Keratinocyte (primary cell): ENCODE measurements around the gene PDZD2. TPM values are rescaled to one million over a fixed set of nuclear protein-coding genes. Genes with fewer than 3 reads are reported as not detected.

Source experiments
- DNase-seq: peaks from one replicate; pipeline ENCODE4 v3.0.0-alpha.2; 2011; ENCODE audit warnings: low read depth, missing footprints, low spot score
- FAIRE-seq: peaks from 2 replicates; lab custom pipeline; 2011; peaks lifted over from hg19 to GRCh38; lab: Jason Lieb, UNC
- H2AFZ ChIP-seq: 2 replicates; pipeline ENCODE4 v1.6.0; 2012; ENCODE audit warnings: low read length, control low read depth, inconsistent platforms; ENCODE audit not compliant: control insufficient read depth
- H3K27ac ChIP-seq: 2 replicates; pipeline ENCODE4 v1.5.1; 2011; ENCODE audit warnings: low read length; ENCODE audit not compliant: control insufficient read depth, insufficient read depth
- H3K27me3 ChIP-seq: 3 replicates; pipeline ENCODE4 v1.6.0; 2011; ENCODE audit warnings: low read length; ENCODE audit not compliant: control insufficient read depth, insufficient read depth; ENCODE audit errors: extremely low read depth
- H3K36me3 ChIP-seq, 2 experiments: 2 replicates in 1 of 2; 3 replicates in 1 of 2; pipeline ENCODE4 v1.5.1; 2011; ENCODE audit warnings: low read length in 2 of 2, mild to moderate bottlenecking in 1 of 2; ENCODE audit not compliant: control insufficient read depth in 2 of 2, insufficient read depth in 2 of 2; ENCODE audit errors: extremely low read depth in 1 of 2
- H3K4me1 ChIP-seq: 3 replicates; pipeline ENCODE4 v1.5.1; 2011; ENCODE audit warnings: low read length; ENCODE audit not compliant: control insufficient read depth, insufficient read depth; ENCODE audit errors: extremely low read depth
- H3K4me2 ChIP-seq: 3 replicates; pipeline ENCODE4 v1.6.0; 2011; ENCODE audit warnings: low read depth, low read length; ENCODE audit not compliant: control insufficient read depth, insufficient read depth; ENCODE audit errors: extremely low read depth
- H3K4me3 ChIP-seq, 3 experiments: fragments of 200-600 bp in 1 of 3; sonication (generic) in 1 of 3; 2 replicates in 2 of 3; 3 replicates in 1 of 3; pipeline ENCODE4 v1.5.1; 2011 to 2016; ENCODE audit warnings: low read length in 3 of 3, mild to moderate bottlenecking in 3 of 3, control low read depth in 2 of 3, inconsistent platforms in 1 of 3, low read depth in 1 of 3, mixed read lengths in 1 of 3, mixed run types in 1 of 3, moderate library complexity in 1 of 3; ENCODE audit not compliant: control insufficient read depth in 2 of 3, insufficient read depth in 2 of 3; ENCODE audit errors: extremely low read depth in 1 of 3
- H3K79me2 ChIP-seq: 2 replicates; pipeline ENCODE4 v1.6.0; 2012; ENCODE audit warnings: low read length; ENCODE audit not compliant: control insufficient read depth, insufficient read depth
- H3K9ac ChIP-seq: 3 replicates; pipeline ENCODE4 v1.6.0; 2011; ENCODE audit warnings: low read length; ENCODE audit not compliant: control insufficient read depth, insufficient read depth; ENCODE audit errors: extremely low read depth
- H3K9me1 ChIP-seq: 3 replicates; pipeline ENCODE4 v1.6.0; 2011; ENCODE audit warnings: low read length; ENCODE audit not compliant: control insufficient read depth, insufficient read depth; ENCODE audit errors: extremely low read depth
- H3K9me3 ChIP-seq: 2 replicates; pipeline ENCODE4 v1.5.1; 2012; ENCODE audit warnings: low read depth, low read length; ENCODE audit not compliant: control insufficient read depth
- H4K20me1 ChIP-seq: 3 replicates; pipeline ENCODE4 v1.6.0; 2011; ENCODE audit warnings: low read length; ENCODE audit not compliant: control insufficient read depth, insufficient read depth; ENCODE audit errors: extremely low read depth
- CTCF ChIP-seq, 3 experiments: IDR thresholded peaks in 1 of 3; conservative IDR thresholded peaks in 1 of 3; optimal IDR thresholded peaks in 1 of 3; 2 replicates in 2 of 3; 3 replicates in 1 of 3; pipeline versions ENCODE3 to v1.5.1; 2011; ENCODE audit warnings: low read length in 3 of 3, mild to moderate bottlenecking in 3 of 3, moderate library complexity in 2 of 3, control low read depth in 1 of 3, inconsistent platforms in 1 of 3; ENCODE audit not compliant: insufficient read depth in 2 of 3; ENCODE audit errors: extremely low read depth in 1 of 3
- EZH2 ChIP-seq: IDR thresholded peaks from one replicate; pipeline ENCODE4 v1.6.1; 2012; ENCODE audit warnings: inconsistent platforms, mild to moderate bottlenecking, low read length, moderate library complexity
- dilution Hi-C: fragments of 300-500 bp; cut with MboI; formaldehyde crosslinking; loops from one replicate; pipeline ENCODE4 v1.7.0; 2020; ENCODE audit warnings: low sequenced_read_pairs; ENCODE audit not compliant: extremely low pct_ligation_motif_present
- polyA plus RNA-seq, 5 experiments: library from polyadenylated mRNA; depleted of rRNA in 3 of 5; stranded (reverse) in 3 of 5; stranded (forward) in 1 of 5; unstranded in 1 of 5; fragments of >200 nt; gene quantifications; 1 replicate in 1 of 5; 2 replicates in 3 of 5; 3 replicates in 1 of 5; pipeline versions ENCODE4 v1.2.1 to v1.2.3, GENCODE V29; 2011 to 2012; ENCODE audit warnings: missing spikeins in 2 of 5, low read depth in 1 of 5, low replicate concordance in 1 of 5

The PDZD2 gene
- polyA plus RNA-seq, 1 donor (not counting 4 experiments of a cell fraction or from before 2014, with no cell fraction given), result 7.3 TPM

GRCh38 chr5:32027093-32027716, 388.3 kb downstream of the PDZD2 start:
- Histone ChIP-seq H3K27me3 (no peaks in the 10 kb centered on the region), H3K79me2 (no peaks in the 10 kb centered on the region), H3K9me1 (peaks cover 4% of the 10 kb centered on the region), H2AFZ (no peak overlapping the region), H3K4me1 (peaks cover 43% of the 10 kb centered on the region), H3K27ac (no peak overlapping the region), H3K9me3 (no peaks in the 10 kb centered on the region), H4K20me1 (no peaks in the 10 kb centered on the region), H3K9ac (no peak overlapping the region), H3K36me3 (no peaks in the 10 kb centered on the region), H3K4me3 (no peak overlapping the region), H3K4me2 (no peak overlapping the region)
- no peak for FAIRE-seq
- dilution Hi-C loops, result no loop called here
- TF ChIP-seq EZH2, result no peak
- TF ChIP-seq CTCF (optimal IDR thresholded peaks at IDR 0.05 in 1 of 3, IDR thresholded peaks at IDR 0.05 in 1 of 3, conservative IDR thresholded peaks at IDR 0.05 in 1 of 3; ENCODE audit: extremely low read depth in 1 of 3, insufficient read depth in 2 of 3, low read length in 3 of 3), result no peak
- no peak for DNase-seq

GRCh38 chr5:32027717-32028458, 389.0 kb downstream of the PDZD2 start:
- H2AFZ ChIP-seq, result no peak overlapping the region
- H3K27ac ChIP-seq, result peak overlapping the region; percentile 34
- no peak for TF ChIP-seq EZH2
- TF ChIP-seq CTCF (optimal IDR thresholded peaks at IDR 0.05 in 1 of 3, IDR thresholded peaks at IDR 0.05 in 1 of 3, conservative IDR thresholded peaks at IDR 0.05 in 1 of 3; ENCODE audit: extremely low read depth in 1 of 3, insufficient read depth in 2 of 3, low read length in 3 of 3), result no peak
- no peaks in the 10 kb centered on the region for H3K27me3 ChIP-seq
- dilution Hi-C loops, result no loop called here
- peaks cover 4% of the 10 kb centered on the region for H3K9me1 ChIP-seq
- H3K9ac ChIP-seq, result no peak overlapping the region
- no peaks in the 10 kb centered on the region for H3K79me2 ChIP-seq
- H4K20me1 ChIP-seq, result no peaks in the 10 kb centered on the region
- H3K4me2 ChIP-seq, result peak overlapping the region; percentile 52
- H3K9me3 ChIP-seq, result no peaks in the 10 kb centered on the region
- peaks cover 47% of the 10 kb centered on the region for H3K4me1 ChIP-seq
- no peak for DNase-seq
- FAIRE-seq, result peak; percentile 99
- H3K36me3 ChIP-seq, result no peaks in the 10 kb centered on the region
- no peak overlapping the region for H3K4me3 ChIP-seq
